Measurements from ENCODE around the gene PLSCR5. TPM values are rescaled to one million over a fixed set of nuclear protein-coding genes. Genes with fewer than 3 reads are reported as not detected.

Gene PLSCR5
- total and polyA plus RNA-seq, 10 of the 15 experiments (the other 5 are each of a cell fraction or from before 2014, with no cell fraction given): 0.06 TPM; not detected in 9

DNA sequence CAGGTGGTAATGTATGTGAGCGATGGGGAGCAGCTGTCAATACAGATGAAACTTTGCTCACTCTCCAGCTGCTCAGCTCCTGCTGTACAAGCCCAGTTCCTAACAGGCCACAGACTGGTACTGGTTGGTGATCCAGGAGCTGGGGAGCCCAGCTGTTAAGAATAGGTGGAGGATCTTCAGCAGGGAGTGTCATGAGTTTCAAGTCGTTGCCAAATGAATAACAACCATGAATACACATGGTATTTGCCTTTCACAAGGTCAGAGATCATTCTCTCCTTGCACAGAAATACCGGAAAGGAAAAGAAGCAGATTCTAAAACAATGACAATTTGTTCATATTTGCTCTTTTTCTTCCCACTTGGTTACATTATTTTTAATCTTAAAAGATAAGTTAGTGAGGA lies 65.8 kb downstream of the PLSCR5 start:
- intact Hi-C loops (cut with micrococcal nuclease; ENCODE audit: unreplicated experiment): no loop called here
- WGBS (ENCODE audit: insufficient coverage, insufficient replicate concordance, low lambda C conversion rate, missing lambda C conversion rate): 58% methylated on average over 3 of the region's 3 CpGs
- H3K79me2 ChIP-seq (ENCODE audit: control insufficient read depth, insufficient read depth, low read length): peaks cover 59% of the 10 kb centered on the region
- no peak overlapping the region for H2AFZ ChIP-seq (ENCODE audit: control insufficient read depth, low read depth, low read length)
- no peaks in the 10 kb centered on the region for H3K9me3 ChIP-seq (replicated peaks; ENCODE audit: control insufficient read depth, insufficient read depth, low read length)
- H3K4me2 ChIP-seq (ENCODE audit: control insufficient read depth, insufficient read depth): peak overlapping the region; percentile 74
- no peak for ATAC-seq
- FAIRE-seq: no peak
- no TSS peak for BruUV-seq (replicated peaks)
- POLR2A ChIA-PET: no interaction called here
- DNase-seq (ENCODE audit: low read depth, low spot score): no peak
- no peaks in the 10 kb centered on the region for H4K20me1 ChIP-seq (ENCODE audit: control insufficient read depth, insufficient read depth)
- RAD21 ChIA-PET (ENCODE audit: unreplicated experiment): no interaction called here
- H3K4me1 ChIP-seq (ENCODE audit: control insufficient read depth, insufficient read depth, low read length): no peaks in the 10 kb centered on the region; the same call in 1 of the 2 replicates
- in situ Hi-C loops (cut with MboI): no loop called here
- TF ChIP-seq IKZF2 (IDR thresholded peaks at IDR 0.05): no peak
- TF ChIP-seq ZNF24 (IDR thresholded peaks at IDR 0.05): no peak
- no peak for TF ChIP-seq FOS (IDR thresholded peaks at IDR 0.05; ENCODE audit: borderline replicate concordance, extremely low read depth, insufficient read length)
- TF ChIP-seq CHD1 (IDR thresholded peaks at IDR 0.05; ENCODE audit: low read depth, low read length): no peak
- TF ChIP-seq EED (IDR thresholded peaks at IDR 0.05; ENCODE audit: low read depth): no peak
- no peak for TF ChIP-seq PBX3 (IDR thresholded peaks at IDR 0.05; ENCODE audit: insufficient replicate concordance, low read depth, low read length)
- TF ChIP-seq, protein P1, sequence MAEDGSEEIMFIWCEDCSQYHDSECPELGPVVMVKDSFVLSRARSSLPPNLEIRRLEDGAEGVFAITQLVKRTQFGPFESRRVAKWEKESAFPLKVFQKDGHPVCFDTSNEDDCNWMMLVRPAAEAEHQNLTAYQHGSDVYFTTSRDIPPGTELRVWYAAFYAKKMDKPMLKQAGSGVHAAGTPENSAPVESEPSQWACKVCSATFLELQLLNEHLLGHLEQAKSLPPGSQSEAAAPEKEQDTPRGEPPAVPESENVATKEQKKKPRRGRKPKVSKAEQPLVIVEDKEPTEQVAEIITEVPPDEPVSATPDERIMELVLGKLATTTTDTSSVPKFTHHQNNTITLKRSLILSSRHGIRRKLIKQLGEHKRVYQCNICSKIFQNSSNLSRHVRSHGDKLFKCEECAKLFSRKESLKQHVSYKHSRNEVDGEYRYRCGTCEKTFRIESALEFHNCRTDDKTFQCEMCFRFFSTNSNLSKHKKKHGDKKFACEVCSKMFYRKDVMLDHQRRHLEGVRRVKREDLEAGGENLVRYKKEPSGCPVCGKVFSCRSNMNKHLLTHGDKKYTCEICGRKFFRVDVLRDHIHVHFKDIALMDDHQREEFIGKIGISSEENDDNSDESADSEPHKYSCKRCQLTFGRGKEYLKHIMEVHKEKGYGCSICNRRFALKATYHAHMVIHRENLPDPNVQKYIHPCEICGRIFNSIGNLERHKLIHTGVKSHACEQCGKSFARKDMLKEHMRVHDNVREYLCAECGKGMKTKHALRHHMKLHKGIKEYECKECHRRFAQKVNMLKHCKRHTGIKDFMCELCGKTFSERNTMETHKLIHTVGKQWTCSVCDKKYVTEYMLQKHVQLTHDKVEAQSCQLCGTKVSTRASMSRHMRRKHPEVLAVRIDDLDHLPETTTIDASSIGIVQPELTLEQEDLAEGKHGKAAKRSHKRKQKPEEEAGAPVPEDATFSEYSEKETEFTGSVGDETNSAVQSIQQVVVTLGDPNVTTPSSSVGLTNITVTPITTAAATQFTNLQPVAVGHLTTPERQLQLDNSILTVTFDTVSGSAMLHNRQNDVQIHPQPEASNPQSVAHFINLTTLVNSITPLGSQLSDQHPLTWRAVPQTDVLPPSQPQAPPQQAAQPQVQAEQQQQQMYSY (CRISPR knock-in tag; IDR thresholded peaks at IDR 0.05): no peak
- TF ChIP-seq SMAD5 (IDR thresholded peaks at IDR 0.05; ENCODE audit: low read depth): no peak
- CTCF ChIA-PET: interaction anchor here (1.4 kb wide), 1 partner anchor 9 kb away, joined by 3 read pairs; no protein-coding TSS in a partner anchor
- H3K27me3 ChIP-seq (replicated peaks in 1 of 2; ENCODE audit: control insufficient read depth in 2 of 2, insufficient read depth in 2 of 2, low read length in 1 of 2): no peaks in the 10 kb centered on the region
- SMC1A ChIA-PET (ENCODE audit: uncharacterized antibody, unreplicated experiment): interaction anchor here (0.7 to 2.9 kb wide), 6 partner anchors 9 to 38 kb away, joined by 3 to 10 read pairs (median 4); no protein-coding TSS in a partner anchor
- no peak overlapping the region for H3K9ac ChIP-seq (ENCODE audit: control insufficient read depth, insufficient read depth, low read length)
- no peak overlapping the region for H3K27ac ChIP-seq (ENCODE audit: control insufficient read depth, insufficient read depth)
- H3K36me3 ChIP-seq (ENCODE audit: control insufficient read depth in 2 of 2, insufficient read depth in 2 of 2, low read length in 1 of 2): peaks cover 0 to 3% of the 10 kb centered on the region in 2 experiments; a peak in 1 of 4 replicates
- H3K4me3 ChIP-seq: no peak overlapping the region; the same call in 1 of the 2 replicates
